Ishikawa (cell line): ENCODE data around the gene MRPS26.

Source experiments
- CEBPB ChIP-seq: IDR thresholded peaks from 2 replicates; pipeline ENCODE4 v1.6.1; 2012
- CREB1 ChIP-seq: IDR thresholded peaks from 2 replicates; pipeline ENCODE4 v1.6.1; 2012; ENCODE audit warnings: low read depth
- EGR1 ChIP-seq: IDR thresholded peaks from 2 replicates; pipeline ENCODE4 v1.6.1; 2012
- EP300 ChIP-seq: IDR thresholded peaks from 2 replicates; pipeline ENCODE4 v1.6.1; 2012; ENCODE audit warnings: borderline replicate concordance
- FOXM1 ChIP-seq: IDR thresholded peaks from 2 replicates; pipeline ENCODE4 v1.6.1; 2012; ENCODE audit warnings: low read depth, borderline replicate concordance
- MAX ChIP-seq: IDR thresholded peaks from 2 replicates; pipeline ENCODE4 v1.6.1; 2012
- NFIC ChIP-seq: IDR thresholded peaks from 2 replicates; pipeline ENCODE4 v1.6.1; 2012
- RAD21 ChIP-seq: IDR thresholded peaks from 2 replicates; pipeline ENCODE4 v1.6.1; 2012; ENCODE audit warnings: low read depth
- REST ChIP-seq: IDR thresholded peaks from 2 replicates; pipeline ENCODE4 v1.6.1; 2012; ENCODE audit warnings: low read depth, mild to moderate bottlenecking
- TAF1 ChIP-seq: IDR thresholded peaks from 2 replicates; pipeline ENCODE4 v1.6.1; 2012; ENCODE audit warnings: low read depth, mild to moderate bottlenecking
- TCF12 ChIP-seq: IDR thresholded peaks from 2 replicates; pipeline ENCODE4 v1.6.1; 2012; ENCODE audit warnings: low read depth
- TEAD4 ChIP-seq: IDR thresholded peaks from 2 replicates; pipeline ENCODE4 v1.6.1; 2012
- USF1 ChIP-seq: IDR thresholded peaks from 2 replicates; pipeline ENCODE4 v1.6.1; 2012
- YY1 ChIP-seq: IDR thresholded peaks from 2 replicates; pipeline ENCODE4 v1.6.1; 2012; ENCODE audit warnings: low read depth
- ZBTB7A ChIP-seq: IDR thresholded peaks from 2 replicates; pipeline ENCODE4 v1.6.1; 2012; ENCODE audit warnings: low read depth

The MRPS26 gene

GRCh38 chr20:3045816-3046676, at the start of gene MRPS26:
Gene MRPS26, plus strand, starts transcription at chr20:3046052. Its CDS starts 17 bp downstream, at chr20:3046069.
- TF ChIP-seq FOXM1 (no peak), REST (no peak), TCF12 (no peak; the same call in 1 of the 2 replicates), NFIC (no peak), TAF1 (peak; percentile 46; the same call in 1 of the 2 replicates), MAX (peak; percentile 74), CEBPB (no peak), EGR1 (peak; percentile 76), RAD21 (no peak), USF1 (no peak), ZBTB7A (no peak; the same call in none of the 2 replicates), TEAD4 (0 out of 2 replicates have a peak, but pooled peaks have one; percentile 4), EP300 (0 out of 2 replicates have a peak, but pooled peaks have one; percentile 8), CREB1 (0 out of 2 replicates have a peak, but pooled peaks have one; percentile 3), YY1 (peak; percentile 77)

GRCh38 chr20:2998728-2999127, 47.1 kb upstream of the MRPS26 start:
- TF ChIP-seq TCF12 (no peak), ZBTB7A (no peak), TEAD4 (no peak), NFIC (no peak), MAX (no peak), EGR1 (no peak), REST (no peak), CREB1 (no peak), RAD21 (no peak), YY1 (no peak), CEBPB (no peak), FOXM1 (no peak)

GRCh38 chr20:3000852-3001523, 44.9 kb upstream of the MRPS26 start:
- no peak for TF ChIP-seq YY1
- TF ChIP-seq EP300 = no peak
- TF ChIP-seq MAX = no peak
- TF ChIP-seq CEBPB = no peak
- no peak for TF ChIP-seq CREB1
- TF ChIP-seq FOXM1 = no peak
- no peak for TF ChIP-seq USF1
- no peak for TF ChIP-seq TEAD4
- no peak for TF ChIP-seq EGR1
- TF ChIP-seq RAD21 = no peak
- no peak for TF ChIP-seq TCF12
- no peak for TF ChIP-seq REST
- TF ChIP-seq ZBTB7A = no peak
- no peak for TF ChIP-seq TAF1
- no peak for TF ChIP-seq NFIC
